Measurements from ENCODE around the gene ADNP. TPM values are rescaled to one million over a fixed set of nuclear protein-coding genes. Genes with fewer than 3 reads are reported as not detected.

Gene ADNP
- polyA plus RNA-seq, 1 of the 3 experiments (the other 2 are of a cell fraction), result 13.3 TPM

DNA sequence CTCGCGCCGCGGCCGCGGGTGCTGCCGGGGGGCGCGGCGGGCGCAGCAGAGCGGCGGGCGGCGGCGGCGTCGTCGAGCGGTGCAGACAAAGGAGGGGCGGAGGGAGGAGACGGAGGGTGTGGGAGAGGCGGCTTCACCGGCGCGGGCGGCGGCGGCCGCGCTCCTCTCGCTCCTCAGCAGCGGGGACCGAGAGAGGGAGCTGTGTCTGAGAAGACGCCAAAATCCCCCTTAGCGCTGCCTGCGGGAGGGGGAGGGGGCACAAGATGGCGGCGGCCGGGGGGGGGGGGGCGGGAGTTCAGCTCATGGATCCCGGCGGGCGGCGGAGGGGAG lies 296 bp downstream of the ADNP start:
- TF ChIP-seq TAF1 (IDR thresholded peaks at IDR 0.05; ENCODE audit: borderline replicate concordance, low read depth, low read length), result 0 out of 2 replicates have a peak, but pooled peaks have one; percentile 30
- no peak for TF ChIP-seq TEAD4 (IDR thresholded peaks at IDR 0.05; ENCODE audit: borderline replicate concordance, insufficient read depth)
- TF ChIP-seq NFIC (IDR thresholded peaks at IDR 0.05; ENCODE audit: borderline replicate concordance), result no peak
- no peak for TF ChIP-seq EZH2phosphoT487 (IDR thresholded peaks at IDR 0.05; ENCODE audit: borderline replicate concordance, low read depth)
- no peak for TF ChIP-seq SMC3 (IDR thresholded peaks at IDR 0.05; ENCODE audit: low read depth, low read length)
- H3K4me2 ChIP-seq, result peak overlapping the region; percentile 70; the same call in 1 of the 2 replicates
- H3K36me3 ChIP-seq (replicated peaks in 1 of 2; ENCODE audit: control insufficient read depth in 1 of 2, insufficient read depth in 2 of 2, low read length in 1 of 2), result peaks cover 57 to 58% of the 10 kb centered on the region in 2 experiments
- no peak overlapping the region for H2AFZ ChIP-seq (ENCODE audit: low read depth)
- H3K79me2 ChIP-seq (ENCODE audit: insufficient read depth), result peaks cover 47% of the 10 kb centered on the region
- no peaks in the 10 kb centered on the region for H3K27me3 ChIP-seq (ENCODE audit: insufficient read depth)
- CTCF ChIA-PET, result interaction anchor here (0.6 to 16.1 kb wide), 23 partner anchors 9 to 1715 kb away, joined by 3 to 340 read pairs (median 3); partner anchors contain the start of genes BCAS4, DPM1 and MOCS3
- H3K9me3 ChIP-seq, result no peaks in the 10 kb centered on the region
- peaks cover 49% of the 10 kb centered on the region for H3F3A ChIP-seq (replicated peaks; ENCODE audit: insufficient read depth)
- 0% methylated on average over 2 of the region's 45 CpGs for WGBS (ENCODE audit: low lambda C conversion rate)
- peaks cover 19 to 36% of the 10 kb centered on the region in 2 experiments for H3K4me1 ChIP-seq (ENCODE audit: control insufficient read depth in 1 of 2, insufficient read depth in 2 of 2, low read depth in 1 of 2, low read length in 1 of 2)
- H3K27ac ChIP-seq (ENCODE audit: low read depth in 2 of 2, low read length in 1 of 2), result peak overlapping the region; percentile 93 to 99
- H3K4me3 ChIP-seq (ENCODE audit: low read depth in 2 of 2, low read length in 1 of 2), result peak overlapping the region in 1 of 2 experiments; percentile 94; a peak in 2 of 4 replicates
- peaks cover 33% of the 10 kb centered on the region for H4K20me1 ChIP-seq (ENCODE audit: insufficient read depth)
- no peak for DNase-seq
- H3K9me2 ChIP-seq, result no peaks in the 10 kb centered on the region
- peak overlapping the region; percentile 78 for H3K9ac ChIP-seq
- POLR2A ChIA-PET, result interaction anchor here (0.6 to 3.4 kb wide), 9 partner anchors 15 to 891 kb away, joined by 3 to 40 read pairs (median 3); partner anchors contain the start of genes BCAS4, DPM1, MOCS3 and PARD6B

- Histone ChIP-seq H3K4me3 (ENCODE audit: low read depth in 2 of 2, low read length in 1 of 2) (peak overlapping the region; percentile 82 to 94), H3K4me1 (ENCODE audit: control insufficient read depth in 1 of 2, insufficient read depth in 2 of 2, low read depth in 1 of 2, low read length in 1 of 2) (peaks cover 21 to 36% of the 10 kb centered on the region in 2 experiments), H3F3A (replicated peaks; ENCODE audit: insufficient read depth) (peaks cover 44% of the 10 kb centered on the region), H3K9me3 (no peaks in the 10 kb centered on the region), H3K36me3 (replicated peaks in 1 of 2; ENCODE audit: control insufficient read depth in 1 of 2, insufficient read depth in 2 of 2, low read length in 1 of 2) (peaks cover 51 to 58% of the 10 kb centered on the region in 2 experiments), H3K27me3 (ENCODE audit: insufficient read depth) (no peaks in the 10 kb centered on the region), H3K9ac (peak overlapping the region; percentile 86), H4K20me1 (ENCODE audit: insufficient read depth) (peaks cover 39% of the 10 kb centered on the region), H3K4me2 (peak overlapping the region; percentile 85), H3K27ac (ENCODE audit: low read depth in 2 of 2, low read length in 1 of 2) (peak overlapping the region; percentile 82 to 99), H3K9me2 (no peaks in the 10 kb centered on the region), H3K79me2 (ENCODE audit: insufficient read depth) (peaks cover 52% of the 10 kb centered on the region), H2AFZ (ENCODE audit: low read depth) (no peak overlapping the region)
- POLR2A ChIA-PET, result interaction anchor here (0.5 to 3.4 kb wide), 5 partner anchors 18 to 139 kb away, joined by 3 to 40 read pairs (median 23); partner anchors contain the start of genes BCAS4, DPM1 and MOCS3
- TF ChIP-seq MXI1 (IDR thresholded peaks at IDR 0.05; ENCODE audit: low read depth, low read length), result peak; percentile 21; the same call in 1 of the 2 replicates
- TF ChIP-seq RXRA (IDR thresholded peaks at IDR 0.05; ENCODE audit: borderline replicate concordance, low read depth), result no peak
- TF ChIP-seq REST (IDR thresholded peaks at IDR 0.05; ENCODE audit: low read depth, low read length), result no peak
- TF ChIP-seq TAF1 (IDR thresholded peaks at IDR 0.05; ENCODE audit: borderline replicate concordance, low read depth, low read length), result 0 out of 2 replicates have a peak, but pooled peaks have one; percentile 13
- TF ChIP-seq FOXM1 (IDR thresholded peaks at IDR 0.05; ENCODE audit: low read depth), result no peak
- CTCF ChIA-PET, result interaction anchor here (0.6 to 16.1 kb wide), 34 partner anchors 10 to 1714 kb away, joined by 3 to 340 read pairs (median 5); partner anchors contain the start of genes BCAS4, DPM1 and MOCS3
- 0% methylated on average over 6 of the region's 79 CpGs for WGBS (ENCODE audit: low lambda C conversion rate)
- peak; percentile 47 for DNase-seq
These were observed 880 bp downstream of the ADNP start for GRCh38 chr20:50930139-50930975.

Data from SK-N-SH (cell line).